Naive thymus-derived CD4-positive, alpha-beta T cell (primary cell): ENCODE measurements around the gene SYNPR. TPM values are rescaled to one million over a fixed set of nuclear protein-coding genes. Genes with fewer than 3 reads are reported as not detected.

ENCODE experiments used
- ATAC-seq: fragments of 150-1000 bp; cut with Tn5 transposase; 2 replicates; pipeline ENCODE4 v1.10.0; 2021; ENCODE audit warnings: mild to moderate bottlenecking, moderate library complexity
- CTCF ChIA-PET: fragments of 350-600 bp; sonication (Branson Sonifier 250); formaldehyde crosslinking; loops from one replicate; lab custom pipeline; 2021; ENCODE audit warnings: antibody characterized with exemption; lab: Charles Lee
- POLR2A ChIA-PET: fragments of 350-600 bp; sonication (Branson Sonifier 250); formaldehyde crosslinking; loops from one replicate; lab custom pipeline; 2021; ENCODE audit warnings: antibody characterized with exemption, inconsistent platforms; lab: Charles Lee
- DNase-seq, 9 donors: peaks; one replicate each; pipeline versions ENCODE4 v3.0.0 to v3.0.0-alpha.2; 2020 to 2022; ENCODE audit warnings: mixed read lengths in 1 of 9
- H3K27ac ChIP-seq: one replicate; pipeline ENCODE4 v1.7.0; 2013; ENCODE audit warnings: mild to moderate bottlenecking, low read depth, low read length, moderate library complexity
- H3K27me3 ChIP-seq, 2 donors: one replicate each; pipeline ENCODE4 v1.7.0; 2013; ENCODE audit warnings: low read length in 2 of 2, mild to moderate bottlenecking in 2 of 2, moderate library complexity in 2 of 2; ENCODE audit not compliant: control insufficient read depth in 2 of 2, insufficient read depth in 2 of 2
- H3K36me3 ChIP-seq, 3 experiments: 1 replicate in 2 of 3; 2 replicates in 1 of 3; pipeline ENCODE4 v1.7.0; 2013; ENCODE audit warnings: low read length in 3 of 3, mild to moderate bottlenecking in 3 of 3, moderate library complexity in 1 of 3; ENCODE audit not compliant: insufficient read depth in 3 of 3, control insufficient read depth in 2 of 3
- H3K4me1 ChIP-seq, 2 donors: one replicate each; pipeline ENCODE4 v1.7.0; 2013; ENCODE audit warnings: low read length in 2 of 2, mild to moderate bottlenecking in 2 of 2, moderate library complexity in 1 of 2; ENCODE audit not compliant: control insufficient read depth in 2 of 2, insufficient read depth in 2 of 2
- H3K4me3 ChIP-seq: 2 replicates; pipeline ENCODE4 v1.7.0; 2013; ENCODE audit warnings: mild to moderate bottlenecking, low read length
- H3K9me3 ChIP-seq, 3 experiments: 1 replicate in 2 of 3; 2 replicates in 1 of 3; pipeline ENCODE4 v1.7.0; 2013; ENCODE audit warnings: low read length in 3 of 3; ENCODE audit not compliant: control insufficient read depth in 2 of 3
- H3K27ac Mint-ChIP-seq, 9 donors: one replicate each; pipeline ENCODE4 v1.8.0; 2020 to 2022; ENCODE audit warnings: mixed read lengths in 9 of 9, mild to moderate bottlenecking in 8 of 9, moderate library complexity in 5 of 9, inconsistent platforms in 2 of 9
- H3K27me3 Mint-ChIP-seq, 5 donors: one replicate each; pipeline ENCODE4 v1.8.0; 2021 to 2022; ENCODE audit warnings: mixed read lengths in 5 of 5, mild to moderate bottlenecking in 1 of 5
- H3K36me3 Mint-ChIP-seq, 5 donors: one replicate each; pipeline ENCODE4 v1.8.0; 2020 to 2022; ENCODE audit warnings: mixed read lengths in 5 of 5, mild to moderate bottlenecking in 3 of 5, inconsistent platforms in 1 of 5
- H3K4me1 Mint-ChIP-seq, 7 donors: one replicate each; pipeline ENCODE4 v1.8.0; 2020 to 2022; ENCODE audit warnings: mixed read lengths in 7 of 7, mild to moderate bottlenecking in 3 of 7, inconsistent platforms in 1 of 7
- H3K4me3 Mint-ChIP-seq, 10 donors: one replicate each; pipeline ENCODE4 v1.8.0; 2020 to 2022; ENCODE audit warnings: mild to moderate bottlenecking in 10 of 10, mixed read lengths in 10 of 10, moderate library complexity in 6 of 10, inconsistent platforms in 2 of 10
- H3K9me3 Mint-ChIP-seq, 11 donors: one replicate each; pipeline ENCODE4 v1.8.0; 2020 to 2022; ENCODE audit warnings: mixed read lengths in 11 of 11, mild to moderate bottlenecking in 4 of 11, inconsistent platforms in 1 of 11, moderate library complexity in 1 of 11
- intact Hi-C, 2 donors: fragments of 100-400 bp; cut with micrococcal nuclease; formaldehyde crosslinking; loops; one replicate each; pipeline ENCODE4 v1.15.1; 2023
- polyA plus RNA-seq, 2 donors: library from polyadenylated mRNA; unstranded; fragments of 300-500 nt; fragmentation: Illumina TruSeq; gene quantifications; one replicate each; pipeline ENCODE4 v1.2.3, GENCODE V29; 2021
- total RNA-seq, 6 experiments: library from RNA in 5 of 6; stranded (reverse) in 5 of 6; gene quantifications; 1 replicate in 5 of 6; 2 replicates in 1 of 6; pipeline ENCODE4 v1.2.3 and lab custom pipeline; 2021 to 2026

SYNPR gene
- total and polyA plus RNA-seq, 7 experiments from 2014 or later: not detected

GRCh38 chr3:63414607-63415006 is 136.5 kb downstream of the SYNPR start:
- intact Hi-C loops: no loop called here
- ChIA-PET CTCF (no interaction called here), POLR2A (no interaction called here)
- H3K27me3 ChIP-seq: no peaks in the 10 kb centered on the region
- Mint-ChIP-seq H3K9me3 (peaks cover 0 to 2% (median 0%) of the 10 kb centered on the region in 11 donors), H3K4me1 (no peaks in the 10 kb centered on the region), H3K27ac (no peak overlapping the region), H3K27me3 (peaks cover 0 to under 1% (median 0%) of the 10 kb centered on the region in 5 donors), H3K4me3 (no peak overlapping the region), H3K36me3 (no peaks in the 10 kb centered on the region)
- DNase-seq (no peak), ATAC-seq (no peak)
- H3K4me1 ChIP-seq: no peaks in the 10 kb centered on the region
- no peaks in the 10 kb centered on the region for H3K36me3 ChIP-seq
- no peak overlapping the region for H3K4me3 ChIP-seq
- no peaks in the 10 kb centered on the region for H3K9me3 ChIP-seq
- no peak overlapping the region for H3K27ac ChIP-seq

- ATAC-seq (no peak), DNase-seq (no peak)
- H3K4me3 Mint-ChIP-seq: no peak overlapping the region
- peaks cover 0 to 10% (median 3%) of the 10 kb centered on the region in 5 donors for H3K27me3 Mint-ChIP-seq
- H3K4me1 Mint-ChIP-seq: no peaks in the 10 kb centered on the region
- no peaks in the 10 kb centered on the region for H3K4me1 ChIP-seq
- no peak overlapping the region for H3K27ac Mint-ChIP-seq
- no peak overlapping the region for H3K27ac ChIP-seq
- no peak overlapping the region for H3K4me3 ChIP-seq
- intact Hi-C loops: no loop called here
- H3K36me3 ChIP-seq: no peaks in the 10 kb centered on the region
- H3K27me3 ChIP-seq: no peaks in the 10 kb centered on the region
- ChIA-PET POLR2A (no interaction called here), CTCF (no interaction called here)
- no peaks in the 10 kb centered on the region for H3K36me3 Mint-ChIP-seq
- H3K9me3 ChIP-seq: no peaks in the 10 kb centered on the region
- peaks cover 0 to 18% (median 0%) of the 10 kb centered on the region in 11 donors for H3K9me3 Mint-ChIP-seq
These were observed 151.8 kb downstream of the SYNPR start for GRCh38 chr3:63429905-63430304.

- no peaks in the 10 kb centered on the region for H3K9me3 ChIP-seq
- CTCF ChIA-PET: no interaction called here
- POLR2A ChIA-PET: no interaction called here
- intact Hi-C loops: no loop called here
- ATAC-seq (no peak), DNase-seq (no peak)
- Mint-ChIP-seq H3K27me3 (peaks cover 0 to 10% (median 3%) of the 10 kb centered on the region in 5 donors), H3K4me1 (no peaks in the 10 kb centered on the region), H3K36me3 (no peaks in the 10 kb centered on the region), H3K9me3 (peaks cover 0 to 18% (median 0%) of the 10 kb centered on the region in 11 donors), H3K4me3 (no peak overlapping the region), H3K27ac (no peak overlapping the region)
- H3K4me1 ChIP-seq: no peaks in the 10 kb centered on the region
- no peaks in the 10 kb centered on the region for H3K27me3 ChIP-seq
- H3K27ac ChIP-seq: no peak overlapping the region
- H3K4me3 ChIP-seq: no peak overlapping the region
- no peaks in the 10 kb centered on the region for H3K36me3 ChIP-seq
These were observed 152.8 kb downstream of the SYNPR start for GRCh38 chr3:63430875-63431274.

- DNase-seq: no peak
- Mint-ChIP-seq H3K9me3 (peaks cover 0 to 8% (median 0%) of the 10 kb centered on the region in 11 donors), H3K4me1 (no peaks in the 10 kb centered on the region), H3K36me3 (no peaks in the 10 kb centered on the region), H3K27ac (no peak overlapping the region), H3K4me3 (no peak overlapping the region), H3K27me3 (peaks cover 0 to 6% (median 4%) of the 10 kb centered on the region in 5 donors)
- no peak for ATAC-seq
- no peaks in the 10 kb centered on the region for H3K4me1 ChIP-seq
- CTCF ChIA-PET: no interaction called here
- H3K9me3 ChIP-seq: no peaks in the 10 kb centered on the region
- POLR2A ChIA-PET: no interaction called here
- H3K36me3 ChIP-seq: no peaks in the 10 kb centered on the region
- no peaks in the 10 kb centered on the region for H3K27me3 ChIP-seq
- H3K4me3 ChIP-seq: no peak overlapping the region
- no peak overlapping the region for H3K27ac ChIP-seq
- intact Hi-C loops: no loop called here
These were observed 159.8 kb downstream of the SYNPR start for GRCh38 chr3:63437858-63438257.

GRCh38 chr3:63438826-63439371 is 160.8 kb downstream of the SYNPR start:
- H3K9me3 ChIP-seq: no peaks in the 10 kb centered on the region
- H3K9me3 Mint-ChIP-seq: peaks cover 0 to 11% (median 0%) of the 10 kb centered on the region in 11 donors
- peaks cover 0 to 6% (median 4%) of the 10 kb centered on the region in 5 donors for H3K27me3 Mint-ChIP-seq
- no peaks in the 10 kb centered on the region for H3K4me1 ChIP-seq
- H3K4me3 ChIP-seq: no peak overlapping the region
- H3K27me3 ChIP-seq: no peaks in the 10 kb centered on the region
- intact Hi-C loops: no loop called here
- DNase-seq: no peak
- no peak overlapping the region for H3K27ac ChIP-seq
- H3K27ac Mint-ChIP-seq: no peak overlapping the region
- H3K36me3 Mint-ChIP-seq: no peaks in the 10 kb centered on the region
- H3K4me1 Mint-ChIP-seq: no peaks in the 10 kb centered on the region
- H3K4me3 Mint-ChIP-seq: no peak overlapping the region
- no peaks in the 10 kb centered on the region for H3K36me3 ChIP-seq
- ChIA-PET POLR2A (no interaction called here), CTCF (no interaction called here)
- no peak for ATAC-seq

- ATAC-seq (no peak), DNase-seq (no peak)
- ChIA-PET CTCF (no interaction called here), POLR2A (no interaction called here)
- no peak overlapping the region for H3K4me3 Mint-ChIP-seq
- intact Hi-C loops: no loop called here
- H3K36me3 Mint-ChIP-seq: no peaks in the 10 kb centered on the region
- Histone ChIP-seq H3K27ac (no peak overlapping the region), H3K36me3 (no peaks in the 10 kb centered on the region), H3K4me1 (no peaks in the 10 kb centered on the region), H3K9me3 (no peaks in the 10 kb centered on the region), H3K27me3 (no peaks in the 10 kb centered on the region), H3K4me3 (no peak overlapping the region)
- H3K9me3 Mint-ChIP-seq: peaks cover 0 to 11% (median 0%) of the 10 kb centered on the region in 11 donors
- H3K27me3 Mint-ChIP-seq: peaks cover 0 to 6% (median 4%) of the 10 kb centered on the region in 5 donors
- H3K4me1 Mint-ChIP-seq: no peaks in the 10 kb centered on the region
- H3K27ac Mint-ChIP-seq: no peak overlapping the region
These were observed 163.2 kb downstream of the SYNPR start for GRCh38 chr3:63441262-63441661.

GRCh38 chr3:63442918-63443317 is 164.8 kb downstream of the SYNPR start:
- Mint-ChIP-seq H3K27ac (no peak overlapping the region), H3K4me1 (no peaks in the 10 kb centered on the region), H3K27me3 (peaks cover 0 to 6% (median 0%) of the 10 kb centered on the region in 5 donors), H3K36me3 (no peaks in the 10 kb centered on the region), H3K9me3 (peaks cover 0 to 11% (median 0%) of the 10 kb centered on the region in 11 donors), H3K4me3 (no peak overlapping the region)
- POLR2A ChIA-PET: no interaction called here
- H3K27ac ChIP-seq: no peak overlapping the region
- H3K4me3 ChIP-seq: no peak overlapping the region
- CTCF ChIA-PET: no interaction called here
- intact Hi-C loops: no loop called here
- no peaks in the 10 kb centered on the region for H3K4me1 ChIP-seq
- DNase-seq: no peak
- no peaks in the 10 kb centered on the region for H3K36me3 ChIP-seq
- H3K27me3 ChIP-seq: no peaks in the 10 kb centered on the region
- ATAC-seq: no peak
- no peaks in the 10 kb centered on the region for H3K9me3 ChIP-seq
